IMR-90 (cell line): ENCODE data around the gene PCBP3.

Source experiments
- POLR2A ChIP-seq: IDR thresholded peaks from 2 replicates; pipeline ENCODE4 v1.6.1; 2012; ENCODE audit warnings: mild to moderate bottlenecking, low read depth, low read length
- TF ChIP-seq, protein P1 (sequence below): conservative IDR thresholded peaks from 2 replicates; pipeline ENCODE4 v1.5.1; 2012; ENCODE audit warnings: mild to moderate bottlenecking, low read depth, low read length, improper control_type of control experiment

DNA sequence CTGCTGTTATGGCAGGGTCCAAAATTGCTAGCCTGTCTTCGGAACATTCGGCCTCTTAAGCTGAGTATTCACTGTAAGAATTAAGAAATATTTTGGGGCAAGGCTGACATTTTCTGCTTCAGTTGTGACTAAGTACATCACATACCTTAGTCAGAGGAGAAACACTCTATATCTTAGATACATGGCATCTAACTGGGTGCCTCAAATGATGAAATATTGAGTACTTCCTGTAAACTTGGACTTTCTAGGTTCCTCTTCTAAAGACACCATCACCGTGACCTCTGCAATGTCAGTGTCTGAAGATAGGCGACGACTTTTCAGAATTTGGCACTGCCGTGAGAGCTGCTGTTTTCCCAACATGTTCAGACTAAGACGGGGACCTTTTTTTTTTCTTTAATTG lies 65.6 kb downstream of the PCBP3 start:
- TF ChIP-seq, protein P1, sequence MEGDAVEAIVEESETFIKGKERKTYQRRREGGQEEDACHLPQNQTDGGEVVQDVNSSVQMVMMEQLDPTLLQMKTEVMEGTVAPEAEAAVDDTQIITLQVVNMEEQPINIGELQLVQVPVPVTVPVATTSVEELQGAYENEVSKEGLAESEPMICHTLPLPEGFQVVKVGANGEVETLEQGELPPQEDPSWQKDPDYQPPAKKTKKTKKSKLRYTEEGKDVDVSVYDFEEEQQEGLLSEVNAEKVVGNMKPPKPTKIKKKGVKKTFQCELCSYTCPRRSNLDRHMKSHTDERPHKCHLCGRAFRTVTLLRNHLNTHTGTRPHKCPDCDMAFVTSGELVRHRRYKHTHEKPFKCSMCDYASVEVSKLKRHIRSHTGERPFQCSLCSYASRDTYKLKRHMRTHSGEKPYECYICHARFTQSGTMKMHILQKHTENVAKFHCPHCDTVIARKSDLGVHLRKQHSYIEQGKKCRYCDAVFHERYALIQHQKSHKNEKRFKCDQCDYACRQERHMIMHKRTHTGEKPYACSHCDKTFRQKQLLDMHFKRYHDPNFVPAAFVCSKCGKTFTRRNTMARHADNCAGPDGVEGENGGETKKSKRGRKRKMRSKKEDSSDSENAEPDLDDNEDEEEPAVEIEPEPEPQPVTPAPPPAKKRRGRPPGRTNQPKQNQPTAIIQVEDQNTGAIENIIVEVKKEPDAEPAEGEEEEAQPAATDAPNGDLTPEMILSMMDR: no peak
- TF ChIP-seq POLR2A: no peak
